Liver (tissue), 9 donors: ENCODE measurements around the gene RGS14. TPM values are rescaled to one million over a fixed set of nuclear protein-coding genes. Genes with fewer than 3 reads are reported as not detected.
"Not testable (repeated sequence)": the region's sequence is repeated elsewhere in the genome, so short reads cannot be mapped to it uniquely, and the experiment has no call there.

Source experiments
- DNase-seq: peaks from one replicate; pipeline ENCODE4 v3.0.0-alpha.2; 2017; ENCODE audit warnings: low spot score
- H3K27ac ChIP-seq, 2 donors: one replicate each; pipeline ENCODE4 v1.7.0; 2013; ENCODE audit warnings: inconsistent platforms in 2 of 2, low read length in 2 of 2, control low read depth in 1 of 2, low read depth in 1 of 2, mild to moderate bottlenecking in 1 of 2
- H3K27me3 ChIP-seq, 4 donors: one replicate each; pipeline versions ENCODE4 v1.6.1 to v1.7.0; 2013; ENCODE audit warnings: low read length in 3 of 4, inconsistent platforms in 1 of 4, mild to moderate bottlenecking in 1 of 4, moderate library complexity in 1 of 4; ENCODE audit not compliant: control insufficient read depth in 4 of 4, insufficient read depth in 4 of 4
- H3K36me3 ChIP-seq, 4 donors: one replicate each; pipeline versions ENCODE4 v1.6.1 to v1.7.0; 2013; ENCODE audit warnings: low read length in 3 of 4, mild to moderate bottlenecking in 3 of 4, low read depth in 1 of 4, moderate library complexity in 1 of 4; ENCODE audit not compliant: control insufficient read depth in 4 of 4, insufficient read depth in 3 of 4
- H3K4me1 ChIP-seq, 4 donors: one replicate each; pipeline versions ENCODE4 v1.6.1 to v1.7.0; 2013; ENCODE audit warnings: low read length in 3 of 4, mild to moderate bottlenecking in 3 of 4, moderate library complexity in 1 of 4; ENCODE audit not compliant: control insufficient read depth in 4 of 4, insufficient read depth in 4 of 4
- H3K4me3 ChIP-seq, 3 donors: one replicate each; pipeline versions ENCODE4 v1.6.1 to v1.7.0; 2013; ENCODE audit warnings: low read length in 3 of 3, control low read depth in 1 of 3, low read depth in 1 of 3, mild to moderate bottlenecking in 1 of 3
- H3K9ac ChIP-seq, 2 donors: one replicate each; pipeline ENCODE4 v1.7.0; 2013; ENCODE audit warnings: low read length in 2 of 2, mild to moderate bottlenecking in 2 of 2, moderate library complexity in 2 of 2, control low read depth in 1 of 2, low read depth in 1 of 2
- H3K9me3 ChIP-seq, 4 donors: one replicate each; pipeline versions ENCODE4 v1.6.1 to v1.7.0; 2013; ENCODE audit warnings: low read length in 3 of 4; ENCODE audit not compliant: control insufficient read depth in 4 of 4
- EGR1 ChIP-seq, 2 donors: IDR thresholded peaks; 2 replicates each; pipeline ENCODE4 v1.6.1; 2016 to 2018; ENCODE audit warnings: antibody characterized with exemption in 2 of 2, low read depth in 2 of 2
- FOXA2 ChIP-seq: IDR thresholded peaks from 2 replicates; pipeline ENCODE4 v1.6.1; 2016; ENCODE audit warnings: antibody characterized with exemption
- GABPA ChIP-seq, 2 donors: IDR thresholded peaks in 1 of 2; conservative IDR thresholded peaks in 1 of 2; 2 replicates each; pipeline ENCODE4 v1.6.1; 2016; ENCODE audit warnings: antibody characterized with exemption in 2 of 2, mild to moderate bottlenecking in 1 of 2, moderate library complexity in 1 of 2
- RXRA ChIP-seq, 2 donors: IDR thresholded peaks; 2 replicates each; pipeline ENCODE4 v1.6.1; 2017 to 2018; ENCODE audit warnings: antibody characterized with exemption in 2 of 2, mild to moderate bottlenecking in 1 of 2
- TAF1 ChIP-seq: conservative IDR thresholded peaks from 2 replicates; pipeline ENCODE4 v1.6.1; 2016; ENCODE audit warnings: antibody characterized with exemption, mild to moderate bottlenecking
- ZBTB33 ChIP-seq: IDR thresholded peaks from 2 replicates; pipeline ENCODE4 v1.6.1; 2016; ENCODE audit warnings: antibody characterized with exemption
- WGBS: extraction: QIAGEN DNeasy Blood & Tissue Kit; methylation state at CpG from one replicate; pipeline ENCODE4 v1.1.7; 2013; 5-methylcytosine and 5-hydroxymethylcytosine counted together
- polyA plus RNA-seq, 2 donors: library from polyadenylated mRNA; stranded (reverse) in 1 of 2; unstranded in 1 of 2; fragments of 200-250 nt in 1 of 2; fragments of >200 nt in 1 of 2; fragmentation: Nextera tagmentation in 1 of 2; extraction: Ambion mirVana in 1 of 2; gene quantifications; one replicate each; pipeline versions ENCODE4 v1.2.1 to v1.2.3, GENCODE V29; 2013 to 2015
- total RNA-seq, 2 donors: library from RNA; depleted of rRNA; stranded (reverse); fragments of >200 nt; gene quantifications; one replicate each; pipeline ENCODE4 v1.2.3, GENCODE V29; 2014
- donor health status: healthy.
- donor health status: healthy.
- donor health status: healthy.
- donor health status: healthy.
- donor health status: healthy.

RGS14 gene
- total and polyA plus RNA-seq, 4 donors, result 10.2 to 53.8 (median 33.3) TPM

- H3K9ac ChIP-seq, H3K9me3 ChIP-seq, H3K4me3 ChIP-seq, DNase-seq, H3K27me3 ChIP-seq, H3K36me3 ChIP-seq, H3K4me1 ChIP-seq, H3K27ac ChIP-seq: not testable (repeated sequence)
- 81% methylated on average over 7 of the region's 7 CpGs for WGBS
Observed at GRCh38 chr5:177420472-177420871, 62.7 kb downstream of the RGS14 start.

GRCh38 chr5:177421062-177421798 lies 63.5 kb downstream of the RGS14 start:
- Histone ChIP-seq H3K9ac (no peak overlapping the region), H3K27ac (no peak overlapping the region)
- 93% methylated on average over 6 of the region's 6 CpGs for WGBS

More at GRCh38 chr5:177421062-177421798, 63.5 kb downstream of the RGS14 start:
- DNase-seq, result no peak
- H3K4me1 ChIP-seq, result peaks cover 3 to 7% (median 5%) of the 10 kb centered on the region in 4 donors
- H3K4me3 ChIP-seq, result no peak overlapping the region
- no peaks in the 10 kb centered on the region for H3K9me3 ChIP-seq
- no peaks in the 10 kb centered on the region for H3K36me3 ChIP-seq
- no peaks in the 10 kb centered on the region for H3K27me3 ChIP-seq
- TF ChIP-seq GABPA (IDR thresholded peaks at IDR 0.05 in 1 of 2, conservative IDR thresholded peaks at IDR 0.05 in 1 of 2), result no peak
- no peak for TF ChIP-seq ZBTB33
- no peak for TF ChIP-seq RXRA (IDR thresholded peaks at IDR 0.05)
- no peak for TF ChIP-seq TAF1
- no peak for TF ChIP-seq FOXA2
- TF ChIP-seq EGR1 (IDR thresholded peaks at IDR 0.05; ENCODE audit: low read depth in 2 of 2), result no peak

Other genes with a start within 250 kb of the RGS14 start
- gene NSD1, start 224.2 kb upstream of the RGS14 start, total RNA-seq, result 10 to 100 TPM; 25.8 to 34.1 TPM
- 10 to 100 TPM in 1 of 2 donors, 1 to 10 TPM in 1; 5.3 to 12.8 TPM for gene NSD1, start 224.2 kb upstream of the RGS14 start, polyA plus RNA-seq
- gene RAB24, start 54.2 kb upstream of the RGS14 start, total RNA-seq, result 10 to 100 TPM in 1 of 2 donors, 1 to 10 TPM in 1; 8.5 to 10.3 TPM
- gene RAB24, start 54.2 kb upstream of the RGS14 start, polyA plus RNA-seq, result 10 to 100 TPM; 13.8 to 19.0 TPM
- 10 to 100 TPM; 47.9 to 58.4 TPM for gene PRELID1, start 54.1 kb upstream of the RGS14 start, total RNA-seq
- 100 to 1,000 TPM; 112 to 200 TPM for gene PRELID1, start 54.1 kb upstream of the RGS14 start, polyA plus RNA-seq
- gene MXD3, start 46.0 kb upstream of the RGS14 start, total RNA-seq, result 10 to 100 TPM in 1 of 2 donors, 1 to 10 TPM in 1; 6.0 to 36.8 TPM
- gene MXD3, start 46.0 kb upstream of the RGS14 start, polyA plus RNA-seq, result 1 to 10 TPM; 1.9 to 8.0 TPM
- gene LMAN2, start 6.3 kb upstream of the RGS14 start, total RNA-seq, result 100 to 1,000 TPM; 279 to 478 TPM
- 100 to 1,000 TPM; 243 to 449 TPM for gene LMAN2, start 6.3 kb upstream of the RGS14 start, polyA plus RNA-seq
- gene SLC34A1, start 26.5 kb downstream of the RGS14 start, total RNA-seq, result 1 to 10 TPM in 1 of 2 donors, under 1 TPM in 1; 0.23 to 1.0 TPM
- under 1 TPM; 0.33 to 0.60 TPM for gene SLC34A1, start 26.5 kb downstream of the RGS14 start, polyA plus RNA-seq
- not detected for gene PFN3, start 42.7 kb downstream of the RGS14 start, total RNA-seq
- not detected for gene PFN3, start 42.7 kb downstream of the RGS14 start, polyA plus RNA-seq
- gene F12, start 51.6 kb downstream of the RGS14 start, total RNA-seq, result 100 to 1,000 TPM in 1 of 2 donors, 10 to 100 TPM in 1; 27.7 to 256 TPM
- 100 to 1,000 TPM; 294 to 328 TPM for gene F12, start 51.6 kb downstream of the RGS14 start, polyA plus RNA-seq
- gene GRK6, start 68.8 kb downstream of the RGS14 start, total RNA-seq, result 10 to 100 TPM; 15.2 to 24.0 TPM
- gene GRK6, start 68.8 kb downstream of the RGS14 start, polyA plus RNA-seq, result 1 to 10 TPM; 3.1 to 6.4 TPM
- gene PRR7, start 88.9 kb downstream of the RGS14 start, total RNA-seq, result under 1 TPM; 0.17 to 0.37 TPM
- 1 to 10 TPM in 1 of 2 donors, under 1 TPM in 1; 0.60 to 1.4 TPM for gene PRR7, start 88.9 kb downstream of the RGS14 start, polyA plus RNA-seq
- gene DBN1, start 115.7 kb downstream of the RGS14 start, total RNA-seq, result 1 to 10 TPM; 2.3 to 4.9 TPM
- 1 to 10 TPM; 1.5 to 1.8 TPM for gene DBN1, start 115.7 kb downstream of the RGS14 start, polyA plus RNA-seq
- 10 to 100 TPM in 1 of 2 donors, 1 to 10 TPM in 1; 7.0 to 36.0 TPM for gene PDLIM7, start 139.7 kb downstream of the RGS14 start, total RNA-seq
- 1 to 10 TPM; 5.5 to 10.0 TPM for gene PDLIM7, start 139.7 kb downstream of the RGS14 start, polyA plus RNA-seq
- gene DOK3, start 151.9 kb downstream of the RGS14 start, total RNA-seq, result 10 to 100 TPM; 10.2 to 19.2 TPM
- gene DOK3, start 151.9 kb downstream of the RGS14 start, polyA plus RNA-seq, result 1 to 10 TPM; 1.7 to 2.9 TPM
- gene DDX41, start 159.0 kb downstream of the RGS14 start, total RNA-seq, result 10 to 100 TPM; 42.4 to 58.5 TPM
- gene DDX41, start 159.0 kb downstream of the RGS14 start, polyA plus RNA-seq, result 10 to 100 TPM; 20.4 to 48.7 TPM
- gene FAM193B, start 196.6 kb downstream of the RGS14 start, total RNA-seq, result 10 to 100 TPM; 14.3 to 31.8 TPM
- gene FAM193B, start 196.6 kb downstream of the RGS14 start, polyA plus RNA-seq, result 10 to 100 TPM; 15.5 to 16.2 TPM
- 100 to 1,000 TPM in 1 of 2 donors, 10 to 100 TPM in 1; 68.8 to 143 TPM for gene TMED9, start 234.3 kb downstream of the RGS14 start, total RNA-seq
- 100 to 1,000 TPM in 1 of 2 donors, 10 to 100 TPM in 1; 66.7 to 234 TPM for gene TMED9, start 234.3 kb downstream of the RGS14 start, polyA plus RNA-seq
- gene B4GALT7, start 242.2 kb downstream of the RGS14 start, total RNA-seq, result 10 to 100 TPM; 12.6 to 18.7 TPM
- gene B4GALT7, start 242.2 kb downstream of the RGS14 start, polyA plus RNA-seq, result 10 to 100 TPM in 1 of 2 donors, 1 to 10 TPM in 1; 8.1 to 19.7 TPM